Activated CD4-positive, alpha-beta T cell treated with anti-CD3 and anti-CD28 coated beads, Interleukin-2, amount 50 U/mL, for 4 hours (primary cell): ENCODE results near the gene MAP2K3.

Experiments used
- DNase-seq, 2 experiments: peaks; one replicate each; pipeline ENCODE4 v3.0.0-alpha.2; 2020

The MAP2K3 gene

GRCh38 chr17:21284319-21285163 is at the start of gene MAP2K3:
TSS of gene MAP2K3 (plus strand) at chr17:21284711. CDS start at chr17:21284921, 210 bp downstream.
- peak; percentile 93 to 94 for DNase-seq

GRCh38 chr17:21235921-21236320 is 48.6 kb upstream of the MAP2K3 start:
- DNase-seq = peak; percentile 15 to 16

GRCh38 chr17:21239680-21240368 is 44.7 kb upstream of the MAP2K3 start:
- DNase-seq = no peak

GRCh38 chr17:21240369-21241055 is 44.0 kb upstream of the MAP2K3 start:
- no peak for DNase-seq

- no peak for DNase-seq
Measured at GRCh38 chr17:21241564-21241963, 42.9 kb upstream of the MAP2K3 start.

GRCh38 chr17:21242026-21242697 is 42.3 kb upstream of the MAP2K3 start:
- DNase-seq = no peak

GRCh38 chr17:21242780-21243515 is 41.6 kb upstream of the MAP2K3 start:
- DNase-seq = no peak

GRCh38 chr17:21243516-21244303 is 40.8 kb upstream of the MAP2K3 start:
- DNase-seq = no peak

GRCh38 chr17:21245639-21246084 is 38.8 kb upstream of the MAP2K3 start:
- no peak for DNase-seq

- DNase-seq = no peak
Measured at GRCh38 chr17:21246698-21247097, 37.8 kb upstream of the MAP2K3 start.

GRCh38 chr17:21247552-21248258 is 36.8 kb upstream of the MAP2K3 start:
- DNase-seq = no peak

GRCh38 chr17:21248500-21248899 is 36.0 kb upstream of the MAP2K3 start:
- DNase-seq = no peak

GRCh38 chr17:21249086-21249795 is 35.3 kb upstream of the MAP2K3 start:
- DNase-seq = no peak

GRCh38 chr17:21249920-21250703 is 34.4 kb upstream of the MAP2K3 start:
- DNase-seq = no peak

- no peak for DNase-seq
Measured at GRCh38 chr17:21250854-21251253, 33.7 kb upstream of the MAP2K3 start.

GRCh38 chr17:21251337-21252010 is 33.0 kb upstream of the MAP2K3 start:
- DNase-seq = no peak

- DNase-seq = no peak
Measured at GRCh38 chr17:21252289-21252795, 32.2 kb upstream of the MAP2K3 start.
